GM19025 (cell line): Measurements from ENCODE around the gene GRM4.
"Not testable (repeated sequence)": the region's sequence is repeated elsewhere in the genome, so short reads cannot be mapped to it uniquely, and the experiment has no call there.

Source experiments
- ATAC-seq: cut with Tn5 transposase; IDR thresholded peaks from one replicate; pipeline ENCODE4 v1.9.1; 2021; ENCODE audit warnings: mild to moderate bottlenecking, low read depth, moderate library complexity; ENCODE audit not compliant: unreplicated experiment

GRM4 gene

GRCh38 chr6:34050691-34051090, 95.2 kb downstream of the GRM4 start:
- ATAC-seq = no peak

DNA sequence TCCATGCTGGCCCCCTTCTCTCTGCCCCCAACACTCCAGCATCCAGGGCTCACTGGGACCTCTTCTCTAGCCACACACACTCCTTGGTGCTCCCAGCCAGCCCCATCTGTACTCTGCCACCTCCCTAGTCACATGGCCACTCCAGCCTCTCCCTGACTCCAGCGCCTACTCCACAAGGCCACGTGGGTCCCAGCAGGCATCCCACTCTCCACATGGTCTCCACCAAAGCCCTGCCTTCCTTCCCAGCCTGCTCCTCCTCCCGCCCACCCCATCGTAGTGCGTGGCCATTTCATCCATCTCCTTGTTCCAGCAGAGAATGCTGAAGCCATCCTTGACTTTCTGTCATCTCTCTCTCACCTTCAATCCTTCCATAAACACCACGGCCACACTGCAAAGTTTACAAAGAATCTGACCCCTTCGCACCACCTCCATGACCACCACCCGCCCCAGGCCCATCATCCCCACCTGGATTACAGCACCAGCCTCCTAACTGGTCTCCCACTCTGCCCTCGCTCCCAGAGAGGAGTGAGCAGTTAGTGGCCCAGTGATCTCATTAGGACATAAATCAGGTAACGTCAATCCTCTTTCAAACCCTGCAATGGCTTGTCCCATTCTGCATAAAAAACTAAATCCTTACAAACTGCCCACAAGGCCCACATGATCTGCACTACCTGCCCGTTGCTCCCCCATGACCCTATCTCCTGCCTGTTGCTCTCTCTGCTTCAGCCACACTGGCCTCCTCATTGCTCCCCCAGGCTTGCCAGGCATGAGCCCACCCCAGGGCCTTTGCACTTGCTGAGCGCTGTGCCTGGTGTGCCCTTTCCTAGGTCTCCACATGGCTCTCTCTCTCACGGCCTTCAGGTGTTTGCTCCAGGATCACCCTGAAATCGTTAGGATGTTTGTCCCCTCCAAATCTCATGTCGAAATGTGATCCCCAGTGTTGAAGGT, 96.2 kb downstream of the GRM4 start:
- no peak for ATAC-seq

- no peak for ATAC-seq
Measured at GRCh38 chr6:34047913-34048867, 97.7 kb downstream of the GRM4 start.

DNA sequence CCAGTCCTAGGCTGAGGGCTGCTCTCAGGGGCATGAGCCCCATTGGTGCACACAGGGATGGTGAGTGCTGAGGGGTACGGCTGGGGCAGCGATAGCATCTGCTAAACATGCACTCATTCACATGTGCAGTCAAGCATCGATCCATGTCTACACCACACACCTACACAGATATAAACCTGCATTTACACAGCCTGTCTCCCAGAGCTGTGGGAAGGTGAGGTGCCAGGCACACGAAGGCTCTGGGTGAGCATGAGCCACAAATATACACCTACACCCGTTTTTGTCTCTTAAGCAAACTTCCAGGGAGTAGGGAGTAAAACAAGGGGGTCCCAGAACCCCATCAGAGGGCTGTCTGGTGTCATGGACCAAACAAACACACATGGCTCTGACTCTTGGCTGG, 99.3 kb downstream of the GRM4 start:
- no peak for ATAC-seq

GRCh38 chr6:34045771-34046170, 100.1 kb downstream of the GRM4 start:
- no peak for ATAC-seq

- no peak for ATAC-seq
Measured at GRCh38 chr6:34044945-34045595, 100.8 kb downstream of the GRM4 start.

DNA sequence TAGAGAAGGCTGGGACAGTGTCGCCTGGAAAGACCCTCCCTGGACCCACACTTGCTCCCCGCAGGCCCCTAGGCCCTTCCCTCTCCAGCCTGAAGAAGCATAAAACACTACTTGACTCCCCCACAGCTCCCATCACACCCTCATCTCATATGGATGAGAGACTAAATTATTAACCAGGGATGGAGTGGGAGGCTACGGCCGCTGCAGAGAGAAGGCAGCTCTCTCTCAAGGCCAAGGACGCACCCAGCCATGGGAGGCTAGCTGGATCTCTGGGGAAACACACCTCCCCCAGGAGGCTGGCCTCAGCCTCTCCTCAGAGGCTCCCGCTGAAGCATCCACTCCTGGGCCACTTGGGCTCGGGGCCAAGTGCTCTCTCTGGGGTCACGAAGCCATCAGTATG, 102.5 kb downstream of the GRM4 start:
- no peak for ATAC-seq

GRCh38 chr6:34041998-34042397, 103.9 kb downstream of the GRM4 start:
- not testable (repeated sequence) for ATAC-seq

- no peak for ATAC-seq
Measured at GRCh38 chr6:34041385-34041784, 104.5 kb downstream of the GRM4 start.

GRCh38 chr6:34039943-34040342, 105.9 kb downstream of the GRM4 start:
- ATAC-seq = no peak

DNA sequence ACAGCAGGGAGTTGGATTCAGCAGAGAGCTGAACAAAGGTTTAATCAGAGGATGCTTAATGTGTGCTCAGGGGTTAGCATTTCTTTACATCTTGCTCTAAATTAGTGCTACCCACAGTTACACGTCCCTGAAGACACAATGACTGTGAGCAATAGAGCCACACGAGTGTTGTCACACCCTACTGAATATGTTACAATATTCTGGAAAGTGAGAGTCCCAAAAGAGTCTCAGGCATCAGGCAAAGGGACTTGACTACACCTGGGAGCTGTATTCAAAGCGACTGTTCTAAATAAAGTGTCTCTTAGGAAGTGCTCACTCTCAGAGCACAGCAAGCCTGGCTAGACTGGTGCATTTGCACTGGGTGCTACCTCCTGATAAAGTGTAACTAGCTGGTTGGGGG, 108.7 kb downstream of the GRM4 start:
- no peak for ATAC-seq

DNA sequence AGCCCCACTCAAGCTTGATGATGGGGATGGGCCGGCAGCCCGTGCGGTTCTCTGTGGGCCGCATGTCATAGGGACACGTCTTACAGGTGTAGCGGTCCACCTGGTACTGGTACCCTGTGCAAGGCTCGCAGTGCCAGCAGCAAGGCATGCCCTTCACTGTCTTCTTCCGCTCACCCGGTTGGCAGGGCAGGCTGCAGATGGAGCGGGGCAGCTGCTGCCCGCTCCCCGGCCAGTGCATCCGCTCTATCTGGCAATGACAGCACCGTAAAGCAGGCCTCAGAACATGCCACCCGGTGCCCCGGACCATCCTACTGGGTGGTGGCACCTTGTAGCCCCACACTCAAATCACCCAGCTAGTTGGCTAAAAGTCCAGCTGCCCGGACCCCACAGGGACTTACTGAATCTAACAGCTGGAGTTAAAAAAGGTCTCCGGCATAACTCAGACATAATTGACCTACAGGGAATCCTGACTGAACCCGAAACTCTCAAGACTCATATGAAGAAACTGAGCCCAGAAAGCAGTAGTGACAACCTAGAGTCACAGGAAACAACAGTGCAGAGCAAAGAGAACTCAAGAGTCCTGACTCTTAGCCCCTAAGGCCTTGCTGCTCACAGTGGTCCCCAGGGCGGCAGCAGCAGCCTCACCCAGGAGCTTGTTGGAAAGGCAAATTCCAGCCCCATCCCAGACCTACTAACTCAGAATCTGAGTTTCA, 109.4 kb downstream of the GRM4 start:
- no peak for ATAC-seq

- no peak for ATAC-seq
Measured at GRCh38 chr6:34035704-34036356, 110.1 kb downstream of the GRM4 start.

DNA sequence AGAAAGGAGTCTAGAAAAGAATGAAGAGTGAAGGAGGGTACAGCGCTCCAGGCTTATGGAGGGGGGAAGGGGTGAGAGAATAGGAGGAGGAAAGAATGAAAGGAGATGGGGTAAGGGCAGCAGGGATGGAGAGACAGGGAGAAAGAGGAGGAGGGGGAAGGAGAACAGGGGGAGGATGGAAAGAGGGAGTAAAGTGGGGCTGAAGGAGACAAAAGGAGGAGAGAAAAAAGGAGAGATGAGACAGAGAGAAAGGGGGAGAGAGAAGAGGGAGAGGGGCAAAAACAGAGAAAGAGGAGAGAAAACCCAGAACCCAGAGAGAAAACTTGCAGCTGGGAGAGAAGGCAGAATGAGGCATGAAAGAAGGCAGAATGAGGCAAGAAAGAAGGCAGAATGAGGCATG, 110.7 kb downstream of the GRM4 start:
- no peak for ATAC-seq

DNA sequence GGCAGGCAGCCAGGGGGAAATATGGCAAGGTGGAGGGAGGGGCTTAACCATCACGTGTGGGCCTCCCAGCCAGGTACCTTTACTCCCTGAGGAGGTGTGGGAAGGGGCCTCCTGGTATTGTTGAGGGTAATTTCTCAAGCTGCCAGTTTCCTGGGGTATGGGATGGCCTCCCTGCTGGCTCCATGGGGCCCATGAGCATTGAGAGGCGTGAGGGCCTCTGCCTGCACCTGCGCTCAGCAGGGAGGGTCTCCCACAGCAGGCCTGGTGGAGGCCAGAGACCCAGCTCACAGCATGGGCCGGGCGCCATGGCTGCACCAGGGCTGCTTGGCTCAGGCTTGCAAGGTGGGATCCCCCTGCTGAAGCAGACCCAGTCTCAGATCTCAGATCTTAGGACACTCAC, 113.0 kb downstream of the GRM4 start:
- no peak for ATAC-seq

DNA sequence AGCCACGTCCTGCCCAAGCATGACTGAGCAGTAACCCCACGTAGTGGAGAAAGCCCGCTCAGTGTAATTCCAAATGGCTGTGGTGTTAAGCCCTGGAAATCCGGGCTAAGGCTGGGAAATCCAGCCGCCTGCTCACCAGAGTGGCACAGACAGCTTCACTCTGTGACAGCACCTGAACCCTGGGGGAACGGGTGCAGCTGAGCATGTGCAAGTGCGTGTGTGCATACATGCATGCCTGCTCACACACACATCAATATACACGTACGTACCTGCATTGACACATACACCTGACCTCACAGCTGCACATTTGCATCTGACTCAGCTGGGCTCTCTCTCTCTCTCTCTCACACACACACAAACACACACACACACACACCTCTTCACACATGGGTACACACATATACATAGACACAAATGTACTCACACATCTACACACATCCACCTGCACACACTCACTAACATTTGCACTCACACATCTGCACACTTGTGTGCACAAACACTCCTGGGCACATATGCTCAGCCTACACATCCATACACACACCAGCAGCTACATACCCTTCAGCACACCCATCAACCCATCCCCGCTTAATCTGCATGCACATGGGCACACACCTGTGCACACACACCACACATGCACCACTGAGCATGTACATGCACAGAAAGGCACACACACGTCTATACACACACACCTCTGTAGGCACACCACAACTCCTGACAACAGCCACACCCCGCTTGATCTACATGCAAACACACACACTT, 114.1 kb downstream of the GRM4 start:
- no peak for ATAC-seq

DNA sequence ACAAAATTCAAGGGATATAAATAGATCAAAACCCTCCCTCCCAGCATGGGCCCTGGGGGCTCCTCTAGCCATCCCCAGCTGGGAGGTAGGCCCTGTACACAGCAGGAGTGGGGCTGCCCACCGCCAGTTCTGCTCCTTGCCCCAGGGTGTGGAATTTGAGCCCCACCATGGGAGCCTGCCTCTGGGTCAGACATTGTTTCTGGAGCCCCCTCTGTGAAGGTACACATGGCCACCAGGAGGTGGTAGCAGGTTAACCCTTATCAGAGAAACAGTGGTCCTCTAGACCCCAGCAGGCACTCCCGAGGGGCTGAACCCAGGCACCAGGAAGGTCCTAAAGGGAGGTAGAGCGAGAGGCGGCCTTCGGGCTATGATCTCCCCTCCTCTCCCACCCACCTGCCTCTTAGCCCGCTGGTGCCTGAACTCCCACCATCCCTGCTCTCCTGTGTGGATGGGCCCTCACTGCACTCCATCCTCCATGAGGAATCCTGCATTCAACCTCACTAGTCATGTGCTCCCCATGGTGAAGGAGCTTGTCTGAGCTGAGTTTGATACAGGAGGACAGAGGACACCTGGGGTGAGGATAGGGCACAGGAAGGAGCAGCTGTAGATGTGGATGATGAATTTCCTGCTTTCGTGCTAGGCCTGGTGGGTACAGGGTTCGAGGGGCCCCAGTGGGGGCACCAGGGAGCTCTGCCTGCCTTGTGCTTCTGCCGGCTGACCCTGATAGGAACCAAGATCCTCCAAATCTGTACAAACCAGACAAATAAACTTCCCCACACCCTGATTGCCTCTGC, 114.9 kb downstream of the GRM4 start:
- no peak for ATAC-seq
